HepG2 (cell line): ENCODE data around the gene ATG13. TPM values are rescaled to one million over a fixed set of nuclear protein-coding genes. Genes with fewer than 3 reads are reported as not detected.

ENCODE experiments used
- ATAC-seq: fragments of 200-7000 bp; cut with Tn5 transposase; 3 replicates; pipeline ENCODE4 v1.9.1; 2020; ENCODE audit warnings: mild to moderate bottlenecking, moderate library complexity
- BruUV-seq: library from RNA; stranded (reverse); fragments of 400-500 nt; replicated peaks from 2 replicates; lab custom pipeline; 2021; lab: Mats Ljungman, UMichigan
- CTCF ChIA-PET: fragments of 300-600 bp; formaldehyde crosslinking; extraction: SDS; loops from one replicate; lab custom pipeline; 2021; ENCODE audit warnings: low total read pairs, inconsistent platforms, low intra/inter-chr PET ratio; lab: Yijun Ruan, JAX
- POLR2A ChIA-PET: fragments of 350-600 bp; sonication (Branson Sonifier 250); formaldehyde crosslinking; loops from one replicate; lab custom pipeline; 2020; ENCODE audit warnings: antibody characterized with exemption, inconsistent platforms; lab: Yijun Ruan, JAX
- DNase-seq: peaks from one replicate; pipeline ENCODE4 v3.0.0-alpha.2; 2015; ENCODE audit warnings: low spot score
- FAIRE-seq: peaks from 3 replicates; lab custom pipeline; 2011; peaks lifted over from hg19 to GRCh38; lab: Jason Lieb, UNC
- H2AFZ ChIP-seq: one replicate; pipeline ENCODE4 v1.6.1; 2011; ENCODE audit warnings: low read length, inconsistent platforms
- H3K27ac ChIP-seq: fragments of 300-600 bp; 3 replicates; pipeline ENCODE4 v1.8.0; 2011; ENCODE audit warnings: mixed run types, mild to moderate bottlenecking, mixed read lengths, low read length, inconsistent platforms; ENCODE audit not compliant: insufficient read depth; ENCODE audit errors: extremely low read length
- H3K27me3 ChIP-seq, 2 experiments: fragments of 200-600 bp in 1 of 2; 2 replicates in 1 of 2; 3 replicates in 1 of 2; pipeline versions ENCODE4 v1.6.0 to v1.8.0; 2011; ENCODE audit warnings: low read length in 2 of 2, mild to moderate bottlenecking in 2 of 2, moderate library complexity in 2 of 2, inconsistent platforms in 1 of 2; ENCODE audit not compliant: insufficient read depth in 2 of 2, control insufficient read depth in 1 of 2
- H3K36me3 ChIP-seq, 2 experiments: fragments of 200-600 bp in 1 of 2; replicated peaks in 1 of 2; 2 replicates in 1 of 2; 3 replicates in 1 of 2; pipeline versions ENCODE4 v1.5.1 to v1.8.0; 2011; ENCODE audit warnings: low read length in 2 of 2, inconsistent platforms in 1 of 2; ENCODE audit not compliant: insufficient read depth in 2 of 2, control insufficient read depth in 1 of 2
- H3K4me1 ChIP-seq: 2 replicates; pipeline ENCODE4 v1.5.1; 2012; ENCODE audit warnings: low read length, inconsistent platforms; ENCODE audit not compliant: insufficient read depth
- H3K4me2 ChIP-seq: 2 replicates; pipeline ENCODE4 v1.6.0; 2011; ENCODE audit warnings: low read depth, low read length, inconsistent platforms
- H3K4me3 ChIP-seq, 3 experiments: fragments of 200-600 bp in 1 of 3; sonication (generic), shearing (Covaris generic) in 1 of 3; replicated peaks in 1 of 3; 2 replicates each; pipeline ENCODE4 v1.5.1; 2011 to 2016; ENCODE audit warnings: low read length in 3 of 3, inconsistent platforms in 2 of 3, low read depth in 2 of 3, mild to moderate bottlenecking in 2 of 3, control low read depth in 1 of 3, mixed read lengths in 1 of 3; ENCODE audit not compliant: insufficient read depth in 1 of 3
- H3K79me2 ChIP-seq: one replicate; pipeline ENCODE4 v1.6.1; 2011; ENCODE audit warnings: low read length, inconsistent platforms; ENCODE audit not compliant: insufficient read depth
- H3K9ac ChIP-seq: 2 replicates; pipeline ENCODE4 v1.6.0; 2011; ENCODE audit warnings: mild to moderate bottlenecking, low read depth, low read length, inconsistent platforms; ENCODE audit not compliant: insufficient read depth
- H3K9me3 ChIP-seq: 2 replicates; pipeline ENCODE4 v1.5.1; 2012; ENCODE audit warnings: mild to moderate bottlenecking, low read length
- H4K20me1 ChIP-seq: 2 replicates; pipeline ENCODE4 v1.6.0; 2011; ENCODE audit warnings: inconsistent platforms, mild to moderate bottlenecking, low read length, moderate library complexity; ENCODE audit not compliant: insufficient read depth
- HNF4A ChIP-seq: sonication (generic); formaldehyde crosslinking; IDR thresholded peaks from 2 replicates; pipeline ENCODE4 v1.4.0; 2020; ENCODE audit warnings: missing genetic modification reagents
- KDM4B ChIP-seq: sonication (generic); formaldehyde crosslinking; IDR thresholded peaks from 2 replicates; pipeline ENCODE4 v1.4.0; 2020; ENCODE audit warnings: missing genetic modification reagents
- NR2C2 ChIP-seq: sonication (generic); formaldehyde crosslinking; IDR thresholded peaks from 2 replicates; pipeline ENCODE4 v1.4.0; 2020; ENCODE audit warnings: missing genetic modification reagents, mild to moderate bottlenecking, moderate library complexity, borderline replicate concordance
- NRL ChIP-seq: sonication (generic); formaldehyde crosslinking; IDR thresholded peaks from 2 replicates; pipeline ENCODE4 v1.5.0; 2020; ENCODE audit warnings: missing genetic modification reagents, mild to moderate bottlenecking, moderate library complexity, borderline replicate concordance
- POGZ ChIP-seq: sonication (generic); formaldehyde crosslinking; IDR thresholded peaks from 2 replicates; pipeline ENCODE4 v1.4.0; 2020; ENCODE audit warnings: mild to moderate bottlenecking, missing genetic modification reagents
- SIX4 ChIP-seq: sonication (generic); formaldehyde crosslinking; IDR thresholded peaks from 2 replicates; pipeline ENCODE4 v1.4.0; 2020; ENCODE audit warnings: missing genetic modification reagents
- SOX6 ChIP-seq, 2 experiments: fragments of 450-650 bp in 1 of 2; sonication (generic) in 1 of 2; formaldehyde crosslinking in 1 of 2; IDR thresholded peaks; 2 replicates each; pipeline versions ENCODE4 v1.4.0 to v1.6.1; 2017 to 2020; ENCODE audit warnings: antibody characterized with exemption in 1 of 2, mild to moderate bottlenecking in 1 of 2, missing genetic modification reagents in 1 of 2
- XRCC5 ChIP-seq: fragments of 200-400 bp; formaldehyde crosslinking; optimal IDR thresholded peaks from 2 replicates; pipeline ENCODE3; 2017; ENCODE audit warnings: mild to moderate bottlenecking, low read length
- ZEB1 ChIP-seq: IDR thresholded peaks from 2 replicates; pipeline ENCODE4 v1.6.1; 2012; ENCODE audit warnings: mild to moderate bottlenecking, low read depth, inconsistent platforms; ENCODE audit not compliant: insufficient replicate concordance
- ZNF564 ChIP-seq: sonication (generic); formaldehyde crosslinking; IDR thresholded peaks from 2 replicates; pipeline ENCODE4 v1.8.1; 2023; ENCODE audit warnings: mild to moderate bottlenecking, missing genetic modification reagents
- ZNF7 ChIP-seq: IDR thresholded peaks from 2 replicates; pipeline ENCODE4 v1.6.1; 2016; ENCODE audit warnings: missing biosample characterization, missing genetic modification reagents
- WGBS: methylation state at CpG from one replicate; pipeline ENCODE4 v1.1.6; 2017; ENCODE audit warnings: low lambda C conversion rate; 5-methylcytosine and 5-hydroxymethylcytosine counted together
- in situ Hi-C: cut with HindIII; loops from 2 replicates; pipeline ENCODE4 v1.10.0; 2017; ENCODE audit warnings: low pct_unique_long_range_greater_than_20kb; ENCODE audit not compliant: extremely low pct_ligation_motif_present
- intact Hi-C: fragments of 100-400 bp; cut with micrococcal nuclease; formaldehyde crosslinking; loops from one replicate; pipeline ENCODE4 v1.10.0; 2022; ENCODE audit not compliant: unreplicated experiment
- polyA plus RNA-seq, 8 experiments: library from polyadenylated mRNA; depleted of rRNA in 3 of 8; stranded (reverse) in 7 of 8; unstranded in 1 of 8; fragments of >200 nt; fragmentation: Illumina TruSeq in 4 of 8; extraction: Trizol in 4 of 8; gene quantifications; 2 replicates each; pipeline versions ENCODE4 v1.2.1 to v1.2.3, GENCODE V29; 2011 to 2016; ENCODE audit warnings: low read depth in 4 of 8, missing spikeins in 1 of 8, mixed read lengths in 1 of 8; ENCODE audit not compliant: insufficient read depth in 1 of 8
- total RNA-seq, 5 experiments: library from RNA; depleted of rRNA; stranded (reverse); fragments of >200 nt; fragmentation: Illumina TruSeq; extraction: Trizol; gene quantifications; 2 replicates each; pipeline ENCODE4 v1.2.3, GENCODE V29; 2016; ENCODE audit warnings: low read depth in 1 of 5
- TF ChIP-seq, protein P1 (sequence below): sonication (generic); formaldehyde crosslinking; IDR thresholded peaks from 2 replicates; pipeline ENCODE4 v1.9.0; 2021; ENCODE audit warnings: missing genetic modification reagents, borderline replicate concordance
- TF ChIP-seq, protein P2 (sequence below): sonication (generic); formaldehyde crosslinking; IDR thresholded peaks from 2 replicates; pipeline ENCODE4 v1.8.0; 2022; ENCODE audit warnings: missing genetic modification reagents, mild to moderate bottlenecking, moderate library complexity, borderline replicate concordance
- TF ChIP-seq, protein P3 (sequence below): sonication (generic); formaldehyde crosslinking; IDR thresholded peaks from 2 replicates; pipeline ENCODE4 v1.8.0; 2022; ENCODE audit warnings: low read depth, missing genetic modification reagents
- TF ChIP-seq, protein P4 (sequence below): IDR thresholded peaks from 2 replicates; pipeline ENCODE4 v1.6.1; 2018; ENCODE audit warnings: missing genetic modification reagents, mild to moderate bottlenecking, missing compliant biosample characterization

Gene ATG13
- total and polyA plus RNA-seq, 2 of the 13 experiments (the other 11 are each of a cell fraction or from before 2014, with no cell fraction given), result 55.0 to 77.3 TPM

DNA sequence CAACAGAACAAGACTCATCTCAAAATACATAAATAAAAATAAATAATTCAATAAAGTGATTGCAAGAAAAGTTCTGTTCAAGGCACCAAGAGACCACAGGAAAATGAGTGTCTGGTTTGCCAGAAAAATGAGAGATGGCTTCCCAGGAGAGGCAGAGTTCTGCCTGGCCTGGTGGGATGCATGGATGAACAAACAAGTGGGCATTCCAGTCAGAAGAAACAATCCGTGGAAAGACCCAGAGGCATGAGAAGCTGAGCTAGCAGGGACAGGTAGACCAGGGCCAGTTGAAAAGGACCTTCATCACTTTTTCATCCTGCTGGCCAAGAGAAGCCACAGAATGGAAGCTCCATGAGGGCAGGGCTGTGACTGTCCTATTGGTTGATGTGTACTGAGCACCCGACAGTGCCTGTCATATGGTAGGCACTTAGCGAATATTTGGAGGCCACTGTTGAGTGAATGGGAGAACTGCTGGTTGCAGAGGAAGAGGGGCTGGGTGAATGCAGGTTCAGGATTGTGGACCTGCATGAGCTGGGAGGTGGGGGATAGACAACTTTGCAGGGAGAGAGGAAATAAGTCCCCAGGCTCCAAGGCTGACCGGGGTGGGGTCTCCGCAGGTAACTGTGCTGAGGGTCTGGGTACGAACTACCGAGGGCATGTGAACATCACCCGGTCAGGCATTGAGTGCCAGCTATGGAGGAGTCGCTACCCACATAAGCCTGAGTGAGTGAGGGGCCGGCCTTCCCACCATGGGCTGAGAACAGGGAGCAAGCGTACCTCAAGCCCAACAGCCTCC lies 105.4 kb downstream of the ATG13 start:
- H3K27me3 ChIP-seq, result no peaks in the 10 kb centered on the region; a peak in 1 of 5 replicates
- BruUV-seq, result TSS peak; percentile 21
- DNase-seq (no peak), ATAC-seq (no peak), FAIRE-seq (no peak)
- intact Hi-C loops, result no loop called here
- H3K9me3 ChIP-seq, result no peaks in the 10 kb centered on the region
- H3K4me2 ChIP-seq, result peak overlapping the region; percentile 94
- CTCF ChIA-PET, result no interaction called here
- in situ Hi-C loops, result no loop called here
- POLR2A ChIA-PET, result interaction anchor here (1.2 to 12.3 kb wide), 3 partner anchors 20 to 48 kb away, joined by 3 to 272 read pairs (median 3); partner anchors contain the start of genes ARHGAP1 and ZNF408
- peaks cover 85% of the 10 kb centered on the region for H3K4me1 ChIP-seq
- peak overlapping the region; percentile 25 for H3K27ac ChIP-seq
- peaks cover 38% of the 10 kb centered on the region for H4K20me1 ChIP-seq
- WGBS, result 95% methylated on average over 7 of the region's 11 CpGs
- H3K36me3 ChIP-seq, result peaks cover 23 to 45% of the 10 kb centered on the region in 2 experiments
- peak overlapping the region in 1 of 3 experiments; percentile 33; a peak in 2 of 6 replicates for H3K4me3 ChIP-seq
- peaks cover 65% of the 10 kb centered on the region for H3K79me2 ChIP-seq
- H2AFZ ChIP-seq, result no peak overlapping the region
- H3K9ac ChIP-seq, result 0 out of 2 replicates have a peak overlapping the region, but pooled peaks have one; percentile 5
- TF ChIP-seq XRCC5, result no peak
- no peak for TF ChIP-seq ZNF7 (CRISPR knock-in tag)
- TF ChIP-seq SOX6 (IDR thresholded peaks at IDR 0.05), result no peak
- TF ChIP-seq SOX6 (CRISPR knock-in tag; IDR thresholded peaks at IDR 0.05), result no peak
- TF ChIP-seq NR2C2 (CRISPR knock-in tag), result no peak
- TF ChIP-seq HNF4A (CRISPR knock-in tag), result no peak
- 0 out of 2 replicates have a peak, but pooled peaks have one; percentile 35 for TF ChIP-seq ZNF564 (CRISPR knock-in tag)
- no peak for TF ChIP-seq POGZ (CRISPR knock-in tag)
- TF ChIP-seq SIX4 (CRISPR knock-in tag), result no peak
- no peak for TF ChIP-seq ZEB1
- TF ChIP-seq, protein P1, sequence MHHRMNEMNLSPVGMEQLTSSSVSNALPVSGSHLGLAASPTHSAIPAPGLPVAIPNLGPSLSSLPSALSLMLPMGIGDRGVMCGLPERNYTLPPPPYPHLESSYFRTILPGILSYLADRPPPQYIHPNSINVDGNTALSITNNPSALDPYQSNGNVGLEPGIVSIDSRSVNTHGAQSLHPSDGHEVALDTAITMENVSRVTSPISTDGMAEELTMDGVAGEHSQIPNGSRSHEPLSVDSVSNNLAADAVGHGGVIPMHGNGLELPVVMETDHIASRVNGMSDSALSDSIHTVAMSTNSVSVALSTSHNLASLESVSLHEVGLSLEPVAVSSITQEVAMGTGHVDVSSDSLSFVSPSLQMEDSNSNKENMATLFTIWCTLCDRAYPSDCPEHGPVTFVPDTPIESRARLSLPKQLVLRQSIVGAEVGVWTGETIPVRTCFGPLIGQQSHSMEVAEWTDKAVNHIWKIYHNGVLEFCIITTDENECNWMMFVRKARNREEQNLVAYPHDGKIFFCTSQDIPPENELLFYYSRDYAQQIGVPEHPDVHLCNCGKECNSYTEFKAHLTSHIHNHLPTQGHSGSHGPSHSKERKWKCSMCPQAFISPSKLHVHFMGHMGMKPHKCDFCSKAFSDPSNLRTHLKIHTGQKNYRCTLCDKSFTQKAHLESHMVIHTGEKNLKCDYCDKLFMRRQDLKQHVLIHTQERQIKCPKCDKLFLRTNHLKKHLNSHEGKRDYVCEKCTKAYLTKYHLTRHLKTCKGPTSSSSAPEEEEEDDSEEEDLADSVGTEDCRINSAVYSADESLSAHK, result no peak
- TF ChIP-seq KDM4B, result no peak
- TF ChIP-seq, protein P2, sequence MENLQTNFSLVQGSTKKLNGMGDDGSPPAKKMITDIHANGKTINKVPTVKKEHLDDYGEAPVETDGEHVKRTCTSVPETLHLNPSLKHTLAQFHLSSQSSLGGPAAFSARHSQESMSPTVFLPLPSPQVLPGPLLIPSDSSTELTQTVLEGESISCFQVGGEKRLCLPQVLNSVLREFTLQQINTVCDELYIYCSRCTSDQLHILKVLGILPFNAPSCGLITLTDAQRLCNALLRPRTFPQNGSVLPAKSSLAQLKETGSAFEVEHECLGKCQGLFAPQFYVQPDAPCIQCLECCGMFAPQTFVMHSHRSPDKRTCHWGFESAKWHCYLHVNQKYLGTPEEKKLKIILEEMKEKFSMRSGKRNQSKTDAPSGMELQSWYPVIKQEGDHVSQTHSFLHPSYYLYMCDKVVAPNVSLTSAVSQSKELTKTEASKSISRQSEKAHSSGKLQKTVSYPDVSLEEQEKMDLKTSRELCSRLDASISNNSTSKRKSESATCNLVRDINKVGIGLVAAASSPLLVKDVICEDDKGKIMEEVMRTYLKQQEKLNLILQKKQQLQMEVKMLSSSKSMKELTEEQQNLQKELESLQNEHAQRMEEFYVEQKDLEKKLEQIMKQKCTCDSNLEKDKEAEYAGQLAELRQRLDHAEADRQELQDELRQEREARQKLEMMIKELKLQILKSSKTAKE, result no peak
- TF ChIP-seq, protein P3, sequence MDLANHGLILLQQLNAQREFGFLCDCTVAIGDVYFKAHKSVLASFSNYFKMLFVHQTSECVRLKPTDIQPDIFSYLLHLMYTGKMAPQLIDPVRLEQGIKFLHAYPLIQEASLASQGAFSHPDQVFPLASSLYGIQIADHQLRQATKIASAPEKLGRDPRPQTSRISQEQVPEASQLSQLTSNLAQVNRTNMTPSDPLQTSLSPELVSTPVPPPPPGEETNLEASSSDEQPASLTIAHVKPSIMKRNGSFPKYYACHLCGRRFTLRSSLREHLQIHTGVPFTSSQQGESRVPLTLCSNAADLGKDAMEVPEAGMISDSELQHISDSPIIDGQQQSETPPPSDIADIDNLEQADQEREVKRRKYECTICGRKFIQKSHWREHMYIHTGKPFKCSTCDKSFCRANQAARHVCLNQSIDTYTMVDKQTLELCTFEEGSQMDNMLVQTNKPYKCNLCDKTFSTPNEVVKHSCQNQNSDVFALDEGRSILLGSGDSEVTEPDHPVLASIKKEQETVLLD (CRISPR knock-in tag), result no peak
- TF ChIP-seq NRL (CRISPR knock-in tag), result no peak
- TF ChIP-seq, protein P4, sequence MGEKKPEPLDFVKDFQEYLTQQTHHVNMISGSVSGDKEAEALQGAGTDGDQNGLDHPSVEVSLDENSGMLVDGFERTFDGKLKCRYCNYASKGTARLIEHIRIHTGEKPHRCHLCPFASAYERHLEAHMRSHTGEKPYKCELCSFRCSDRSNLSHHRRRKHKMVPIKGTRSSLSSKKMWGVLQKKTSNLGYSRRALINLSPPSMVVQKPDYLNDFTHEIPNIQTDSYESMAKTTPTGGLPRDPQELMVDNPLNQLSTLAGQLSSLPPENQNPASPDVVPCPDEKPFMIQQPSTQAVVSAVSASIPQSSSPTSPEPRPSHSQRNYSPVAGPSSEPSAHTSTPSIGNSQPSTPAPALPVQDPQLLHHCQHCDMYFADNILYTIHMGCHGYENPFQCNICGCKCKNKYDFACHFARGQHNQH (CRISPR knock-in tag), result no peak
